Prostate gland (tissue), 2 donors: Measurements from ENCODE around the gene RABGAP1.

Experiments
- POLR2A ChIP-seq: fragments of 450-650 bp; IDR thresholded peaks from one replicate; pipeline ENCODE4 v1.6.1; 2016; ENCODE audit warnings: antibody characterized with exemption, mild to moderate bottlenecking
- POLR2AphosphoS5 ChIP-seq: sonication (generic); formaldehyde crosslinking; IDR thresholded peaks from one replicate; pipeline ENCODE4 v1.6.1; 2017; ENCODE audit warnings: antibody characterized with exemption
- TF ChIP-seq, protein P1 (sequence below), 4 experiments: fragments of 200-600 bp in 2 of 4; fragments of 450-650 bp in 2 of 4; sonication (generic) in 2 of 4; IDR thresholded peaks; 1 replicate in 3 of 4; 2 replicates in 1 of 4; pipeline ENCODE4 v1.5.1; 2016 to 2019; ENCODE audit warnings: antibody characterized with exemption in 4 of 4, mild to moderate bottlenecking in 2 of 4, moderate library complexity in 2 of 4

- TF ChIP-seq, protein P1, sequence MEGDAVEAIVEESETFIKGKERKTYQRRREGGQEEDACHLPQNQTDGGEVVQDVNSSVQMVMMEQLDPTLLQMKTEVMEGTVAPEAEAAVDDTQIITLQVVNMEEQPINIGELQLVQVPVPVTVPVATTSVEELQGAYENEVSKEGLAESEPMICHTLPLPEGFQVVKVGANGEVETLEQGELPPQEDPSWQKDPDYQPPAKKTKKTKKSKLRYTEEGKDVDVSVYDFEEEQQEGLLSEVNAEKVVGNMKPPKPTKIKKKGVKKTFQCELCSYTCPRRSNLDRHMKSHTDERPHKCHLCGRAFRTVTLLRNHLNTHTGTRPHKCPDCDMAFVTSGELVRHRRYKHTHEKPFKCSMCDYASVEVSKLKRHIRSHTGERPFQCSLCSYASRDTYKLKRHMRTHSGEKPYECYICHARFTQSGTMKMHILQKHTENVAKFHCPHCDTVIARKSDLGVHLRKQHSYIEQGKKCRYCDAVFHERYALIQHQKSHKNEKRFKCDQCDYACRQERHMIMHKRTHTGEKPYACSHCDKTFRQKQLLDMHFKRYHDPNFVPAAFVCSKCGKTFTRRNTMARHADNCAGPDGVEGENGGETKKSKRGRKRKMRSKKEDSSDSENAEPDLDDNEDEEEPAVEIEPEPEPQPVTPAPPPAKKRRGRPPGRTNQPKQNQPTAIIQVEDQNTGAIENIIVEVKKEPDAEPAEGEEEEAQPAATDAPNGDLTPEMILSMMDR (IDR thresholded peaks at IDR 0.05) = no peak
- no peak for TF ChIP-seq POLR2A
- TF ChIP-seq POLR2AphosphoS5 = peak; percentile 2
Observed at GRCh38 chr9:123104807-123105206, 164.0 kb downstream of the RABGAP1 start.
